Mucosa of stomach (tissue), 1 donor: ENCODE data around the gene ZNF519.

ENCODE experiments used
- H3K27me3 ChIP-seq: one replicate; pipeline ENCODE4 v1.7.0; 2013; ENCODE audit warnings: mild to moderate bottlenecking, low read length; ENCODE audit not compliant: control insufficient read depth, insufficient read depth
- H3K36me3 ChIP-seq: one replicate; pipeline ENCODE4 v1.7.0; 2013; ENCODE audit warnings: low read length; ENCODE audit not compliant: control insufficient read depth, insufficient read depth
- H3K4me1 ChIP-seq: one replicate; pipeline ENCODE4 v1.7.0; 2013; ENCODE audit warnings: mild to moderate bottlenecking, low read length; ENCODE audit not compliant: control insufficient read depth, insufficient read depth
- H3K4me3 ChIP-seq: one replicate; pipeline ENCODE4 v1.7.0; 2013; ENCODE audit warnings: low read length
- H3K9ac ChIP-seq: one replicate; pipeline ENCODE4 v1.7.0; 2013; ENCODE audit warnings: mild to moderate bottlenecking, low read length, moderate library complexity
- H3K9me3 ChIP-seq: one replicate; pipeline ENCODE4 v1.7.0; 2013; ENCODE audit warnings: mild to moderate bottlenecking, low read length, moderate library complexity; ENCODE audit not compliant: control insufficient read depth
- donor health status: Pancreatic carcinoma.

Gene ZNF519

DNA sequence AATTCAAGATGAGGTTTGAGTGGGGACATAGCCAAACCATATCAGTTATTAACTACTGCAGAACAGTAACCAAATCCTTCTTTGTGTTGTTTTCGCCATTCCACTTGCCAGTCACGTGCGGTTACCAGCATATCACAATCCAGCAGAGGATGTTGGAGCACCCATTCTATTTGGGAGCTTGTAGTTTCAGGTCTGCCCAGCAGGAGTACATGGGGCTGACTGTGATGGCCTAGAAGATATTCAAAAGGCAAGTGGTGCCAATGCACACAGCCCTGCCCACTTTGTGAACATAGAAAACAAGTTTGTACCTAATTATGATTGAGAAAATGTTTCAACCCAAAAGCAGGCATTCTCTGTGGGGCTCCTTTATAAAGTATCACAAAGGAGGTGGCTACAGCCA is 57.0 kb downstream of the ZNF519 start:
- H3K4me3 ChIP-seq = no peak overlapping the region
- no peaks in the 10 kb centered on the region for H3K9me3 ChIP-seq
- H3K9ac ChIP-seq = no peak overlapping the region
- no peaks in the 10 kb centered on the region for H3K4me1 ChIP-seq
- H3K36me3 ChIP-seq = no peaks in the 10 kb centered on the region
- no peaks in the 10 kb centered on the region for H3K27me3 ChIP-seq

DNA sequence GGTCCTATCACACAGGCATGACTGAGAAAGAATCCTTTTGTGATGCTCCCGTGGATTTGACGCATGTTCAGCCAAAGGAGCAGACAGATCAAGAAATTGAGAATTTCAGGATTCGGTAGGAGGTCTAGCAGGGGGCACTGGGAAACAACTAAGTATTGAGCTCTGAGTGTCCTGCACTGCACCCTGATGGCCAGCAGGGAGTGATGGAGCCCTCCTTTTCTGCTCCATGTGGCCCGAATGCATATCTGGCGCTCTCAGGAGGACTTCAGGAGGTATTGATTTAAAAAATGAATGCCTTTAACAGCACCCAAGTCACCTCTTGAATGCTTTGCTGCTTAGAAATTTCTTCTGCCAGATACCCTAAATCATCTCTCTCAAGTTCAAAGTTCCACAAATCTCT is 58.0 kb downstream of the ZNF519 start:
- no peak overlapping the region for H3K4me3 ChIP-seq
- no peaks in the 10 kb centered on the region for H3K4me1 ChIP-seq
- no peaks in the 10 kb centered on the region for H3K9me3 ChIP-seq
- H3K27me3 ChIP-seq = no peaks in the 10 kb centered on the region
- no peak overlapping the region for H3K9ac ChIP-seq
- H3K36me3 ChIP-seq = no peaks in the 10 kb centered on the region

DNA sequence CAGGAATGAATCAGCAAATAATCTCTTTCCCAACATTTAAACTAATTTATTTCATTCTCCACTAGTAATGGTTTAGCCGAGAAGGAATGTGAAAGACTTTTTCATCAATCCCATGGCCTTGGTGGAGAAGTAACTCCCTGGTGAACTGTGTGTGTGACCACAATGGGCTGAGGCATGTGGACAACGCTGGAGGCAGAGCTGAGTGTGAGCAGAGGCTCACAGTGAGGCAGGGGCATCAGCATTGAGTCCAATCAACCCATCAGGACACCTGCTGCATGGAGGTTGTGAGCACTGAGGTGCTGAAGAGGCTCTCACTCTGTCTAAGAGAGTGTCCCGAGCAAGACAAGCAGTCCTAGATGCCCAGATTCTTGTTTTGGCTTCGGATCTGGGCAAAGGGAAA is 78.6 kb downstream of the ZNF519 start:
- Histone ChIP-seq H3K9ac (no peak overlapping the region), H3K36me3 (no peaks in the 10 kb centered on the region), H3K9me3 (no peaks in the 10 kb centered on the region), H3K4me3 (no peak overlapping the region), H3K4me1 (no peaks in the 10 kb centered on the region), H3K27me3 (no peaks in the 10 kb centered on the region)
